ENCODE measurements around the gene GSK3A.

- no peak for TF ChIP-seq CTCF (IDR thresholded peaks at IDR 0.05; ENCODE audit: insufficient read depth, low read depth, low read length)
- no peak for TF ChIP-seq EZH2 (IDR thresholded peaks at IDR 0.05; ENCODE audit: insufficient read depth, low read length)
Observed at GRCh38 chr19:42254089-42254849, 11.9 kb upstream of the GSK3A start.
